ENCODE results near the gene FOXO3. TPM values are rescaled to one million over a fixed set of nuclear protein-coding genes. Genes with fewer than 3 reads are reported as not detected.

FOXO3 gene
- total RNA-seq, 4 donors from 2014 or later = 111 to 293 (median 183) TPM

GRCh38 chr6:108694816-108695215, 134.1 kb downstream of the FOXO3 start:
- intact Hi-C loops (cut with DNase I; ENCODE audit: low total_unique reads) (loop anchor here (5.0 kb wide), 1 partner anchor 87 kb away; no protein-coding TSS in a partner anchor), in situ Hi-C loops (cut with MboI; ENCODE audit: low sequenced_read_pairs in 4 of 4) (no loop called here)
- Histone ChIP-seq H3K9me3 (no peaks in the 10 kb centered on the region), H3K27ac (peak overlapping the region in 1 of 4 donors; percentile 1), H3K4me1 (peaks cover 26 to 30% of the 10 kb centered on the region in 2 donors), H3K36me3 (no peaks in the 10 kb centered on the region), H3K27me3 (no peaks in the 10 kb centered on the region), H3K4me3 (no peak overlapping the region)
- DNase-seq (no peak), ATAC-seq (no peak)
- TF ChIP-seq POLR2A (IDR thresholded peaks at IDR 0.05) (no peak), CTCF (IDR thresholded peaks at IDR 0.05 in 4 of 5, conservative IDR thresholded peaks at IDR 0.05 in 1 of 5) (no peak)

- ATAC-seq (peak; percentile 19 to 28), DNase-seq (peak in 1 of 2 donors; percentile 50)
- peak overlapping the region; percentile 24 to 63 (median 49) for H3K27ac ChIP-seq
- H3K36me3 ChIP-seq = no peaks in the 10 kb centered on the region
- intact Hi-C loops (cut with DNase I; ENCODE audit: low total_unique reads) = loop anchor here (5.0 kb wide), 1 partner anchor 85 kb away; no protein-coding TSS in a partner anchor
- in situ Hi-C loops (cut with MboI; ENCODE audit: low sequenced_read_pairs in 4 of 4) = no loop called here
- H3K4me1 ChIP-seq = peaks cover 19% of the 10 kb centered on the region in 2 donors
- no peaks in the 10 kb centered on the region for H3K27me3 ChIP-seq
- no peak overlapping the region for H3K4me3 ChIP-seq
- peaks cover 0 to 8% (median 0%) of the 10 kb centered on the region in 3 donors for H3K9me3 ChIP-seq
- TF ChIP-seq CTCF (IDR thresholded peaks at IDR 0.05 in 4 of 5, conservative IDR thresholded peaks at IDR 0.05 in 1 of 5) = no peak
- no peak for TF ChIP-seq POLR2A (IDR thresholded peaks at IDR 0.05)
Observed at GRCh38 chr6:108697561-108698161, 136.9 kb downstream of the FOXO3 start.

- no peak for DNase-seq
- Histone ChIP-seq H3K9me3 (peaks cover 0 to 8% (median 0%) of the 10 kb centered on the region in 3 donors), H3K4me1 (peaks cover 19% of the 10 kb centered on the region in 2 donors), H3K27ac (peak overlapping the region in 3 of 4 donors; percentile 24 to 55 (median 53)), H3K36me3 (no peaks in the 10 kb centered on the region), H3K27me3 (no peaks in the 10 kb centered on the region), H3K4me3 (no peak overlapping the region)
- ATAC-seq = no peak
- in situ Hi-C loops (cut with MboI; ENCODE audit: low sequenced_read_pairs in 4 of 4) = no loop called here
- TF ChIP-seq POLR2A (IDR thresholded peaks at IDR 0.05) = no peak
- no peak for TF ChIP-seq CTCF (IDR thresholded peaks at IDR 0.05 in 4 of 5, conservative IDR thresholded peaks at IDR 0.05 in 1 of 5)
- intact Hi-C loops (cut with DNase I; ENCODE audit: low total_unique reads) = loop anchor here (5.0 kb wide), 1 partner anchor 84 kb away; no protein-coding TSS in a partner anchor
Observed at GRCh38 chr6:108698593-108699289, 138.0 kb downstream of the FOXO3 start.

DNA sequence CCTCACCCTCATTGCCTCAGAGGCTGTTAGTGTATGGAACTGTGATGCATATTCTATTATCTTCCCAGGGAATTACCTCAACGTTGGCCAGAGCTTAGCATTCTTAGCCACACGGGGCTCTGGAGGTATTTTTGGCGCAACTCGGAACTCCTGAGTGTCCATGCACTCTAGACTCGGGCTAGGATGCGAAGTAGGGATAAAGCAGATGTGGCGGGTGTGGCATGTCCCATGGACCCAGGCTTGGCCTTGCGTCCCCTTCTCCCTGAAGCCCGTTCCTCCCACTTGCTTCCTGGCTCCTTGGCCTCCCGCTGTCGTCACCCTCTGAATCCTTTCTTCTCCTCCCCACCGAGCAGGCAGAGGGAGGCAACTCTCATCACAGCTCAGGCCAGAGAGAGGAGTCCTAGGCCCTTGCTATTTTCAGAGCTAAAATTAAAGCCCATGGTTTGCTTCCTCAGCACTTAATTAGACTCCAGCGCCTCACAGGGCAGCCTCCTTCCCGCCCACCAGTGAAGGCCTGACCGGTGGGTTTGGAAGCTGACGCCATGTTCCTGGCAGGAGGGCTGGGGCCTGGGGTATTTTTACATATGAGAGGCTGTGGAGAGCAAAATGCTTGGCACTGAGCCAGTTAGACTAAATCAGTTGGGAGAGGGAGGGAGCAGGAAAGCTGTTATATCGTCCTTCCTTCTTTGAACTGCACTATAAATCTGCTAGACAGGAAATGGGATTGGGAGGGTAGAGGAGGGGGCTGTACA, 138.7 kb downstream of the FOXO3 start:
- in situ Hi-C loops (cut with MboI; ENCODE audit: low sequenced_read_pairs in 4 of 4) (no loop called here), intact Hi-C loops (cut with DNase I; ENCODE audit: low total_unique reads) (loop anchor here (5.0 kb wide), 1 partner anchor 83 kb away; no protein-coding TSS in a partner anchor)
- TF ChIP-seq POLR2A (IDR thresholded peaks at IDR 0.05) (no peak), CTCF (IDR thresholded peaks at IDR 0.05 in 4 of 5, conservative IDR thresholded peaks at IDR 0.05 in 1 of 5) (no peak)
- H3K27ac ChIP-seq = peak overlapping the region; percentile 15 to 55 (median 50)
- H3K9me3 ChIP-seq = peaks cover 0 to 8% (median 0%) of the 10 kb centered on the region in 3 donors
- no peak overlapping the region for H3K4me3 ChIP-seq
- no peak for ATAC-seq
- peaks cover 19% of the 10 kb centered on the region in 2 donors for H3K4me1 ChIP-seq
- H3K27me3 ChIP-seq = no peaks in the 10 kb centered on the region
- DNase-seq = peak in 1 of 2 donors; percentile 43
- no peaks in the 10 kb centered on the region for H3K36me3 ChIP-seq

Measured in gastrocnemius medialis (tissue), 4 donors.